HEK293 (cell line): ENCODE measurements around the gene P2RX4.

ENCODE experiments used
- REPIN1 ChIP-seq: fragments of 450-650 bp; formaldehyde crosslinking; IDR thresholded peaks from 2 replicates; pipeline ENCODE4 v1.5.1; 2017; ENCODE audit warnings: missing biosample characterization, missing genetic modification characterization, low read depth
- ZNF16 ChIP-seq: fragments of 450-650 bp; formaldehyde crosslinking; IDR thresholded peaks from 2 replicates; pipeline ENCODE4 v1.5.1; 2016; ENCODE audit warnings: low read depth, missing biosample characterization, missing genetic modification characterization
- ZNF202 ChIP-seq: fragments of 450-650 bp; formaldehyde crosslinking; IDR thresholded peaks from 2 replicates; pipeline ENCODE4 v1.5.1; 2016; ENCODE audit warnings: missing biosample characterization, missing genetic modification characterization, borderline replicate concordance
- ZNF24 ChIP-seq: fragments of 450-650 bp; formaldehyde crosslinking; IDR thresholded peaks from 2 replicates; pipeline ENCODE4 v1.5.1; 2016; ENCODE audit warnings: missing biosample characterization, missing genetic modification characterization
- ZNF707 ChIP-seq: fragments of 450-650 bp; formaldehyde crosslinking; IDR thresholded peaks from 2 replicates; pipeline ENCODE4 v1.5.1; 2016; ENCODE audit warnings: missing biosample characterization, missing genetic modification characterization
- TF ChIP-seq, protein P1 (sequence below): fragments of 450-650 bp; formaldehyde crosslinking; IDR thresholded peaks from 2 replicates; pipeline ENCODE4 v1.5.1; 2016; ENCODE audit warnings: missing biosample characterization, missing genetic modification characterization

DNA sequence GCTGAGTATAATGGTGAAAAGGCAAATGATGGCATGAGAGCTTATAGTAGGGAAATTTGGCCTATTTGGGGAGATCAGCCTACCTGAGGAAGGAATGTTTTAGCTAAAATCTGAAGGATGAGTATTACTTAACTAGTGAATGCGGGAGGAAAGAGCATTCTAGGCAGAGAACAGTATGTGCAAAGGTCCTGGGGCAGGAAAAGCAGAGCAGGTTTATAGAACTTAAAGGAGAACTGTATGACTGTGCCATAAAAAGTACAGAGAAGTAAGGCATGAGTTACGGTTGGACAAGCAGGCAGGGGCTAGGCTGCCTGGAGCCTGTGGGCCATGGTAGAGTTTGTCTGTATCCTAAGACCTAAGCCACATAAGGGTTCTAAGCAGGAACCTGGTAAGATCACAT, 21.7 kb upstream of the P2RX4 start:
- no peak for TF ChIP-seq ZNF16 (tag by site-specific recombination)
- TF ChIP-seq ZNF24, result no peak
- TF ChIP-seq, protein P1, sequence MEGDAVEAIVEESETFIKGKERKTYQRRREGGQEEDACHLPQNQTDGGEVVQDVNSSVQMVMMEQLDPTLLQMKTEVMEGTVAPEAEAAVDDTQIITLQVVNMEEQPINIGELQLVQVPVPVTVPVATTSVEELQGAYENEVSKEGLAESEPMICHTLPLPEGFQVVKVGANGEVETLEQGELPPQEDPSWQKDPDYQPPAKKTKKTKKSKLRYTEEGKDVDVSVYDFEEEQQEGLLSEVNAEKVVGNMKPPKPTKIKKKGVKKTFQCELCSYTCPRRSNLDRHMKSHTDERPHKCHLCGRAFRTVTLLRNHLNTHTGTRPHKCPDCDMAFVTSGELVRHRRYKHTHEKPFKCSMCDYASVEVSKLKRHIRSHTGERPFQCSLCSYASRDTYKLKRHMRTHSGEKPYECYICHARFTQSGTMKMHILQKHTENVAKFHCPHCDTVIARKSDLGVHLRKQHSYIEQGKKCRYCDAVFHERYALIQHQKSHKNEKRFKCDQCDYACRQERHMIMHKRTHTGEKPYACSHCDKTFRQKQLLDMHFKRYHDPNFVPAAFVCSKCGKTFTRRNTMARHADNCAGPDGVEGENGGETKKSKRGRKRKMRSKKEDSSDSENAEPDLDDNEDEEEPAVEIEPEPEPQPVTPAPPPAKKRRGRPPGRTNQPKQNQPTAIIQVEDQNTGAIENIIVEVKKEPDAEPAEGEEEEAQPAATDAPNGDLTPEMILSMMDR (tag by site-specific recombination), result no peak
- no peak for TF ChIP-seq REPIN1
- no peak for TF ChIP-seq ZNF202 (tag by site-specific recombination)
- no peak for TF ChIP-seq ZNF707 (tag by site-specific recombination)
